ENCODE measurements around the gene TNFRSF21.
"Not testable (repeated sequence)": the region's sequence is repeated elsewhere in the genome, so short reads cannot be mapped to it uniquely, and the experiment has no call there.

TNFRSF21 gene

DNA sequence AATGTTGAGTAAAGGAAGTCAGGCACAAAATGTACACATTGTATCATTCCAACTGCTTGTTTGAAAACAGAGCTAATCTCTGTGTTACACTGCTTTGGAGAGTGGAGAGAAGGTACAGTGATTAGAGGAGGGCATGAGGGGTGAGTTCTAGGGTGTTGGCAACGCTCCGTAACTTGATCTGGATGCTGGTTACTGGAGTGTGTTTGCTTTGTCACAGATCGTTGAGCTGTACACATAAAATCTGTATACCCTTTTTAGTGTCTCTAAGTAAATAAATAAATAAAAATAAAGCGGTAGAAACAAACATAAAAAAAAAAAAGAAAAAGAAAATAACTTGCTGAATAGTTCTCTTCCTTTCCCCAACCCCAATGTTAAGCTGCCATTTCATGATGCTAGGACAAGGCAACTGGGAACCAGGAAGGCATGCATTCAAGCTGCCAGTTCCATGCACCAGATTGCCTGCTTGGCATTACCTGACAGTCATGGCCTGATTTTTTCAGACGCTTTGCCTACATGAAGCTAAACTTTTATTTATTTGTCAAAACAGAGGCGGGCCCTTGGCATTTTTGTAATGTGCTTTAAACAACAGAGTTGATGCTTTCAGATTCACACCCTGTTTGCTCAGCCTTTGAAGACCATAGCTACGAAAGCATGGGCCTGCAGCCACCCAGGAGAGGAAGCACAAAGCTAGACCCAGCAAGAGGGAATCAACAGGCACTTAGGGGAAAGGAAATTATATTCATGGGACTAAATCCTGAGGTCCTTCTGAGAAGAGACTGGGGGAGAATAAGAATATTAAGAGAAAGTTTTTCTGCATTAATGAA, 21.2 kb downstream of the TNFRSF21 start:
- Mint-ChIP-seq H3K4me3 (no peak overlapping the region), H3K9me3 (peaks cover 15% of the 10 kb centered on the region), H3K4me1 (ENCODE audit: low read depth) (no peaks in the 10 kb centered on the region), H3K36me3 (ENCODE audit: low read depth) (no peaks in the 10 kb centered on the region), H3K27ac (no peak overlapping the region), H3K27me3 (ENCODE audit: low read depth) (no peaks in the 10 kb centered on the region)

DNA sequence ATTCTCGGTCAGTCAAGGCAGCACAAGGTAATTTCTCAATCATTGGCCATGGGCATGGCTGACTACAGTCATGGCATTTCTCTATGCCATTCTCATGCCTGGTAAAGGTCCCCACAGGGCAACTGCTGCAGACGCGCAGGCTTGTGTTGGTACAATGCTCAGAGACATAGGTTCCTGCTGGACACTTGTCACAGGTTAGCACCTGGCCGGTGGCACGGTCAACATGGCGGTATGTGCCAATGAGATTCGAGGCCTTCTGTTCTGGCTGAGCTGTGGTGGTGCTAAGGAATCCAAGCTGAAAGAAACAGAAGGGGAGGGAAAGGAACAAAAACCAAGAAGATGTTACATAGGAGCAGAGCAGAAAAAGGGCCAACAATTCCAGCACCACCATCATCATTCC, 23.4 kb downstream of the TNFRSF21 start:
- H3K36me3 Mint-ChIP-seq (ENCODE audit: low read depth), result no peaks in the 10 kb centered on the region
- no peak overlapping the region for H3K4me3 Mint-ChIP-seq
- H3K9me3 Mint-ChIP-seq, result peaks cover 14% of the 10 kb centered on the region
- H3K27me3 Mint-ChIP-seq (ENCODE audit: low read depth), result no peaks in the 10 kb centered on the region
- no peak overlapping the region for H3K27ac Mint-ChIP-seq
- H3K4me1 Mint-ChIP-seq (ENCODE audit: low read depth), result no peaks in the 10 kb centered on the region

DNA sequence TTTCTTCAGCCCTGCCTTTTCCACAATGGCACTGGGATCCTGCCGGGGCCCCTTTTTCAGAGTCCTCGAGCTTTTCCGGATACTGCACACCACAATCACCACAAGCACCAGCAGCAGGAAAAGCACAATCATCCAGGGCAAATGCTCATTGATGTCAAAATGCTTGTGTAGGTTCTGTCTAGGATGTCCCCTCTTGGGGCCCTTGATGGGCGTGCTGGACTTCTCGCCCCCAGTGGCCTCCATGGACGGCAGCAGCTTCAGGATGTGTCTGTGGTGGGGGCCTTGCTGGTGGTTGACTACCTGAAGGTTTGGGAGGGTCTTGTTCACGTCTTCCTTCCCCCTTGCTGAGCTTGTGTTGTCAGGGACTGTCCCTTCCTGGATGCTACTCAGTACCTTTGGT, 25.7 kb downstream of the TNFRSF21 start:
- Mint-ChIP-seq H3K4me1 (ENCODE audit: low read depth) (no peaks in the 10 kb centered on the region), H3K9me3 (no peaks in the 10 kb centered on the region), H3K4me3 (no peak overlapping the region), H3K36me3 (ENCODE audit: low read depth) (no peaks in the 10 kb centered on the region), H3K27ac (no peak overlapping the region), H3K27me3 (ENCODE audit: low read depth) (no peaks in the 10 kb centered on the region)

DNA sequence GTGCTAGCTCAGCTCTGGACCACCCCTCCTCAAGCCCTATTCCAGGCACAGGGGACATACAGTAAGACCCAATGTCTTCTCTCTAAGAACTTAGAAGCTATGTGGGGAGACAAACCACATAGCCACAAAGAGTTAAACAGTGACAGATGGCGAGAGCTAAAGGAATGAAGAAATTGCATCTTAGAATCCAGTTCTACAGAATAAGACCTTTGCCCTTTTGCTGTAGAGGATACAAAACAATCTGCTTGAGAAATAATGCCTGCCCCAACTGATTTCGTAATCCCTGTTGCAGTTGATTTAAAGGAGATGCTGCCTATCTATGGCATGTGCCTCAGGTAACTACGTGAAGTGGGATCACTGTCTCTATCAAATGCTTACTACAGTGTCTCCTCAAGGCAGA, 31.2 kb downstream of the TNFRSF21 start:
- Mint-ChIP-seq H3K9me3 (no peaks in the 10 kb centered on the region), H3K4me3 (no peak overlapping the region), H3K4me1 (ENCODE audit: low read depth) (no peaks in the 10 kb centered on the region), H3K27me3 (ENCODE audit: low read depth) (no peaks in the 10 kb centered on the region), H3K36me3 (ENCODE audit: low read depth) (no peaks in the 10 kb centered on the region), H3K27ac (no peak overlapping the region)

DNA sequence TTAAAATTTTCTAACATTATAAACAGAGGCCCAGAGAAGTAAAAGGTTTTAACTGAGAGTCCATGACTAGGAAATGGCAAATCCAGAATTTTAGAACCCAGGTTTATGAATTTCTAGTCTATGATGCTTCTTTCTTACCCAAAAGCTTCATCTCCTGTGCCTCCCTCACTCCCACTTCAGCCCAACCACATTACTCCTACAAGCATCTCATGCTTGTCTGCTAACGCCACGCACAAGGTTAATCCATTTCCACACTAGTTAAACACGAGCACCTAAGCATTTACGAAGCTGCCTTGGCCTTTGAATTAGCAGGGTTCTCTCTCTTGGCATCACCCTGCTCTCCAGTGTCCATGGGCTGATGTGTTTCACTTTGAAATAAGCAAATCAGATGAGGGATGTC, 32.0 kb downstream of the TNFRSF21 start:
- H3K4me1 Mint-ChIP-seq (ENCODE audit: low read depth), result no peaks in the 10 kb centered on the region
- H3K9me3 Mint-ChIP-seq, result no peaks in the 10 kb centered on the region
- no peaks in the 10 kb centered on the region for H3K27me3 Mint-ChIP-seq (ENCODE audit: low read depth)
- H3K4me3 Mint-ChIP-seq, result no peak overlapping the region
- no peaks in the 10 kb centered on the region for H3K36me3 Mint-ChIP-seq (ENCODE audit: low read depth)
- no peak overlapping the region for H3K27ac Mint-ChIP-seq

DNA sequence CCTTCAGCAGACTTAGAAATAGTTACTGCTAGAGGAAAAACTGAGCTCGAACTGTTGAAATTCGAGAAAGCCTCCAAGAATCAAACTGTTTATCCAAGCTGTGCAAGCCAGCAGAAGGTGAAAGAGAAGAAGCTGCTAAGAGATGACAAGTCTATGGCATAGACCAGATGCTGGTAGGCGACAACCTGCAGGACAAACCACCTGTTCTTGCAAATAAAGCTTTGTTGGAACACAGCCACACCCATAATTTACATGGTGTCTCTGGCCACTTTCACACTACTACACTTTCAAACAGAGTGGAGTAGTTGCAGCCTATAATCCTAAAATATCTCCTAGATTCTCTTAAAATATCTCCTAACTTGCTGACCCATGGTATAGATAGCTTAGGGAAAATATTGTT, 33.3 kb downstream of the TNFRSF21 start:
- H3K27ac Mint-ChIP-seq, result no peak overlapping the region
- H3K4me1 Mint-ChIP-seq (ENCODE audit: low read depth), result no peaks in the 10 kb centered on the region
- H3K27me3 Mint-ChIP-seq (ENCODE audit: low read depth), result no peaks in the 10 kb centered on the region
- H3K36me3 Mint-ChIP-seq (ENCODE audit: low read depth), result no peaks in the 10 kb centered on the region
- H3K4me3 Mint-ChIP-seq, result no peak overlapping the region
- no peaks in the 10 kb centered on the region for H3K9me3 Mint-ChIP-seq

DNA sequence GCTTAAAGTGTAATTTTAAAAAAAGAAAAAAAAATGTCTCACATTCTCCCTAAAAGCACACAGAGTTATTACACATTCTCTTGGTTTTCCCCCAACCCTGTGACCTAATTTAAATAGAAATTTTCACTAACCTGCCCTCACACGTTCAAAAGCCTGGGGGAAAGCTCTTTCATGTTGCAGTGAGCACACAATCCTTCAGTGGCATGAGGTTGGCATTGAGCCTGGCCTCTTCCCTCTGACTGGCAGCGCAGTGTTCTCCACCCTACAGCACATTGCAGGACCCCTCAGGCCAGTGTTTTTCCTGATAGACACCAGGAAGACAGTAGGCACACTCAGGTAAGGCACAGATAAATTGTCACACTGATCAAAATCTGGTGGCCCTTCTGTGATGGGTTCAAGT, 34.1 kb downstream of the TNFRSF21 start:
- Mint-ChIP-seq H3K27me3 (ENCODE audit: low read depth) (no peaks in the 10 kb centered on the region), H3K36me3 (ENCODE audit: low read depth) (no peaks in the 10 kb centered on the region), H3K9me3 (no peaks in the 10 kb centered on the region), H3K4me1 (ENCODE audit: low read depth) (no peaks in the 10 kb centered on the region), H3K27ac (no peak overlapping the region), H3K4me3 (no peak overlapping the region)

DNA sequence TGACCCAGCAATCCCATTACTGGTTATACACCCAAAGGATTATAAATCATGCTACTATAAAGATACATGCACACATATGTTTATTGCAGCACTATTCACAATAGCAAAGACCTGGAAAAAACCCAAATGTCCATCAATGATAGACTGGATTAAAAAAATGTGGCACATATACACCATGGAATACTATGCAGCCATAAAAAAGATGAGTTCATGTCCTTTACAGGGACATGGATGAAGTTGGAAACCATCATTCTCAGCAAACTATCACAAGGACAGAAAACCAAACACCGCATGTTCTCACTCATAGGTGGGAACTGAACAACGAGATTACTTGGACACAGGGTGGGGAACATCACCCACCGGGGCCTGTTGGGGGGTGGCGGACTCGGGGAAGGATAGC, 34.6 kb downstream of the TNFRSF21 start:
- not testable (repeated sequence) for H3K9me3 Mint-ChIP-seq; H3K27ac Mint-ChIP-seq; H3K4me1 Mint-ChIP-seq (ENCODE audit: low read depth); H3K27me3 Mint-ChIP-seq (ENCODE audit: low read depth); H3K4me3 Mint-ChIP-seq; H3K36me3 Mint-ChIP-seq (ENCODE audit: low read depth)

DNA sequence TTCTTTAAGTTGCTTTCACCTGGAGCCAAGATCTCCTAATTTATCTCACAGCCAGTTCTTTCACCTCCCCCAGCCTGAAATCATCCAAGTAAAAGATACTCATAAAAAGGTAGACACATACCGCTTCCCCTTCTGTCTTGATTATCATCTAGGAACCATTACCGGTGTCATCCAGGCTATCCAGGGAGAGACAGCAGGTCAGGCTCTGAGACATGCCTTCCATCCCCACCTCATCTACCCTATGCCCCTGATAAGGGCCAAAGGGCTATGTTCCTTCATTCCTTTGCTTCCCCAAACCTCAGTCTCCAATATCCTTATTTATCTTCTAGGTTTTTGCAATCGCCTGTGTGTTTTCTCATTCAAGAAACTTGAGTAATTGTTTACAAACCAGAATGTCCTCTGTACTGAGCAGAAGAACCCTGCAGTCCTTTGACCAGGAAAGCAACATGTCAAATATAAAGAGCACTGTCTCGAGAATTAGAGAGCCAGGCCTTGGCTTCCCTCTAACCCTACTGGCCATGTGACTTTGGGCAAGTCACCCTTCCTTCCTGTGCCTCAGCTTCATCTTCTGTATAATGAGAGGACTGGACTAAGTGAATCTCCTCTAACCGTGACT, 41.0 kb downstream of the TNFRSF21 start:
- Mint-ChIP-seq H3K9me3 (no peaks in the 10 kb centered on the region), H3K36me3 (ENCODE audit: low read depth) (no peaks in the 10 kb centered on the region), H3K27ac (no peak overlapping the region), H3K4me3 (no peak overlapping the region), H3K4me1 (ENCODE audit: low read depth) (no peaks in the 10 kb centered on the region), H3K27me3 (ENCODE audit: low read depth) (peaks cover 3% of the 10 kb centered on the region)

DNA sequence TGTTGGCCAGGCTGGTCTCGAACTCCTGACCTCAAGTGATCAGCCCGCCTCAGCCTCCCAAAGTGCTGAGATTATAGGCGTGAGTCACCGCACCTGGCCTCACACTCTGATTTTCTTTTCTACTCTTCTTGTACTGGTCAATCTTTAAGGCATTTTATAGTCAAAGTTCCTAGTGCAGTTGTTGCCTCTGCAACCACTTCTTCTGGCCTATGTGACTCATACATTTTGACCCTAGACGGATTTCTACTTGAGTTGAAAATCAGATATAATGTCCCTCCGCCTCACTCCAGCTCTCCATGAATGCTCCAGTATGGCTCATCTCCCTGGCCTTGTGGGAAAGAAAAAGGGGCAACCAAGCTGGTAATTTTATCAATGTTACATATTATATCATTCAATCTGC, 42.4 kb downstream of the TNFRSF21 start:
- no peaks in the 10 kb centered on the region for H3K9me3 Mint-ChIP-seq
- H3K4me3 Mint-ChIP-seq, result no peak overlapping the region
- H3K4me1 Mint-ChIP-seq (ENCODE audit: low read depth), result no peaks in the 10 kb centered on the region
- H3K36me3 Mint-ChIP-seq (ENCODE audit: low read depth), result no peaks in the 10 kb centered on the region
- peaks cover 6% of the 10 kb centered on the region for H3K27me3 Mint-ChIP-seq (ENCODE audit: low read depth)
- no peak overlapping the region for H3K27ac Mint-ChIP-seq

DNA sequence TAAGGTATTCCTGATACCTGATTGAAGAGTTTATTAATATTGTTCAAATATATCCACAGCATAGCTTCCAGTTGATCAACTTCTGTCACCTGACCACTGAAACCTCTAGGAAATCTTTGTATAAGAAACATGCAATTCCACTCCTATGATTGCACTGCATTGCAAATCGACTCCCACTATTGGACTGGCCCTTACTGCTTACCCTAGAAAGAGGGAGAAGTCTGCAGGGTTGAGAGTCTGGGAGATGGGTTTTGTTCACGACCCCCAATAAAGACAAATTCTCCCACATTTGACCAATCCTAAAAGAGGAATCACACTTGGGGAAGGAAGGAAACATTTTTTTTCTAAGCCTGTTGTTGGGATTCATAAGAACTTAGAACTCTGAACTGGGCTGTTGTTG, 43.7 kb downstream of the TNFRSF21 start:
- H3K4me3 Mint-ChIP-seq, result no peak overlapping the region
- H3K4me1 Mint-ChIP-seq (ENCODE audit: low read depth), result no peaks in the 10 kb centered on the region
- no peaks in the 10 kb centered on the region for H3K36me3 Mint-ChIP-seq (ENCODE audit: low read depth)
- H3K27ac Mint-ChIP-seq, result no peak overlapping the region
- H3K27me3 Mint-ChIP-seq (ENCODE audit: low read depth), result peaks cover 8% of the 10 kb centered on the region
- H3K9me3 Mint-ChIP-seq, result no peaks in the 10 kb centered on the region

DNA sequence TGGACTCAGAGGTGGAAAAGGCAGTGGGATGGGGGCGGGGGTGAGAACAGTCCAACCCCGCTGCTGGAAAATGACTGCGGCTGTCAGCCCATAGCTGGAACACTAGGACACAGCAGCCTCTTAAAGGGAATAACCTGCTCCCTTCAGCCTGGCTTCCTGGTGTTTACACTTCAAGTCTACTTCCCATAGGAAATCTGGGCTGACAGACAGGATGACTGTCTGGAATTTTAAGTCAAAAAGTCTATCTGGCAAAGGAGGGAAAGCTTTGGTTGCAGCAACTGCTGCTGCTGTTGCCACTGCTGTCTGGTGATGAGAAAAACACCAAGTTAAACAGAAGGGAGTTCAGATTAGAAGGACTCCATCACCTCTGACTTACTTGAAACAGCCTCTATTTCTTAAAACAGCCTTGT, 44.9 kb downstream of the TNFRSF21 start:
- Mint-ChIP-seq H3K4me3 (no peak overlapping the region), H3K27ac (no peak overlapping the region), H3K27me3 (ENCODE audit: low read depth) (peaks cover 8% of the 10 kb centered on the region), H3K36me3 (ENCODE audit: low read depth) (no peaks in the 10 kb centered on the region), H3K4me1 (ENCODE audit: low read depth) (no peaks in the 10 kb centered on the region), H3K9me3 (no peaks in the 10 kb centered on the region)

DNA sequence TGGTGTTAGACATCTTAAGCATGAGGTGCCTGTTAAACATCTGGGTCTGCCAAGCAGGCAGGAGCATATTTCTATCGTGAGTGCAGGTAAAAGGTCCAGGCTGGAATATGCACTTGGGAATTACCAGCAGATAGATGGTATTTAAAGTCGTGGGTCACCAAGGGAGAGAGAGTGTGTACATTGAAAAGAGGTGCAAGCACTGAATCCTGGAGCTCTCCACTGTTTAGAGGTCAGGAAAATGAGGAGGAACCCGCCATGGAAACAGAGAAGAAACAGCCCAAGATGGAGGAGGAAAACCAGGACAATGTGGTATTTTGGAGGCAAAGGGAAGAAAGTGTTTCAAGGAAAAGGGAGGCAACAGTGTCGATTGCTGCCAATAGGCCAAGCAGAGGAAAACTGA, 46.4 kb downstream of the TNFRSF21 start:
- Mint-ChIP-seq H3K9me3 (no peaks in the 10 kb centered on the region), H3K27ac (no peak overlapping the region), H3K36me3 (ENCODE audit: low read depth) (no peaks in the 10 kb centered on the region)

DNA sequence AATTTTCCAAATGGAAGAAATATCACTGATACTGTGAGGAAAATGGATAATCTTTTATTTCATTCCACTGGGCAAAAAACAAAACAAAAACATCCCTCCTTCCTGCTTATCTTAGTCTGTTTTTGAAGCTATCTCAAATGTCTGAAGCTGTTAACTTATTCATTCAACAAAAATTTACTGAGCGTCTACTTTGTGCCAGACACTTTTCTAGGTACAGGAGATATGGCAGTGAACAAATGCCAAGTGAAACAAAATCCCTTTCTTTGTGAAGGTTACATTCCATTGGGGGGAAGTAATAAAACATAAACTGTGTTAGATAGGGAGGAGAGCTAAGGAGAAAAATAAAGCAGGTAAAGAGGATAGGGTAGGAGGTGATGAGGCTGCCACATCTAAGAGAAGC, 47.5 kb downstream of the TNFRSF21 start:
- H3K4me3 Mint-ChIP-seq, result no peak overlapping the region
- no peaks in the 10 kb centered on the region for H3K36me3 Mint-ChIP-seq (ENCODE audit: low read depth)
- no peaks in the 10 kb centered on the region for H3K4me1 Mint-ChIP-seq (ENCODE audit: low read depth)
- peaks cover 8% of the 10 kb centered on the region for H3K27me3 Mint-ChIP-seq (ENCODE audit: low read depth)
- no peak overlapping the region for H3K27ac Mint-ChIP-seq
- no peaks in the 10 kb centered on the region for H3K9me3 Mint-ChIP-seq

More for the DNA sequence above, 46.4 kb downstream of the TNFRSF21 start:
- Mint-ChIP-seq H3K4me3 (no peak overlapping the region), H3K27me3 (ENCODE audit: low read depth) (peaks cover 8% of the 10 kb centered on the region), H3K4me1 (ENCODE audit: low read depth) (no peaks in the 10 kb centered on the region)

DNA sequence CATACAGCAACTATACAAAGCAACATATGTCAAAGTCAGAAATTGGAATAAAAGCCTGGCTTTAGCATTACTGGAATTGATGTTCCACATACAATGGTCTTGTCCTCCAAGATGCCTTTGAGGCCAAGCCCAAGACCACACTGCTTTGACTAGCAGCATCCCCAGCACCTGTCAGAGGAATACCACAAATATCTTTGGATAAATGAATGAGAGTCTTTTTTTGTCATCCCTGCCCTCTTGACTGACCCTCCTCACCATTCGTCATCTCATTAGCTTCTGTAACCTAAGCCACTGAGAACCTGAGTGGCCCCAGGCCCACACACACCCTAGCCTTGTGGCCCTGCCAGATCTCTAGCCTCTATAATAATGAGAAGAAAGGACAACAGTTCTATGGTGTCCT, 48.5 kb downstream of the TNFRSF21 start:
- Mint-ChIP-seq H3K9me3 (no peaks in the 10 kb centered on the region), H3K27me3 (ENCODE audit: low read depth) (peaks cover 7% of the 10 kb centered on the region), H3K27ac (no peak overlapping the region), H3K4me1 (ENCODE audit: low read depth) (no peaks in the 10 kb centered on the region), H3K4me3 (no peak overlapping the region), H3K36me3 (ENCODE audit: low read depth) (no peaks in the 10 kb centered on the region)
